HepG2 (cell line): ENCODE measurements around the gene HSD11B1L. TPM values are rescaled to one million over a fixed set of nuclear protein-coding genes. Genes with fewer than 3 reads are reported as not detected.
"Not testable (repeated sequence)": the region's sequence is repeated elsewhere in the genome, so short reads cannot be mapped to it uniquely, and the experiment has no call there.

Experiments
- ATAC-seq: fragments of 200-7000 bp; cut with Tn5 transposase; 3 replicates; pipeline ENCODE4 v1.9.1; 2020; ENCODE audit warnings: mild to moderate bottlenecking, moderate library complexity
- BruUV-seq: library from RNA; stranded (reverse); fragments of 400-500 nt; replicated peaks from 2 replicates; lab custom pipeline; 2021; lab: Mats Ljungman, UMichigan
- CTCF ChIA-PET: fragments of 300-600 bp; formaldehyde crosslinking; extraction: SDS; loops from one replicate; lab custom pipeline; 2021; ENCODE audit warnings: low total read pairs, inconsistent platforms, low intra/inter-chr PET ratio; lab: Yijun Ruan, JAX
- POLR2A ChIA-PET: fragments of 350-600 bp; sonication (Branson Sonifier 250); formaldehyde crosslinking; loops from one replicate; lab custom pipeline; 2020; ENCODE audit warnings: antibody characterized with exemption, inconsistent platforms; lab: Yijun Ruan, JAX
- DNase-seq: peaks from one replicate; pipeline ENCODE4 v3.0.0-alpha.2; 2015; ENCODE audit warnings: low spot score
- FAIRE-seq: peaks from 3 replicates; lab custom pipeline; 2011; peaks lifted over from hg19 to GRCh38; lab: Jason Lieb, UNC
- H2AFZ ChIP-seq: one replicate; pipeline ENCODE4 v1.6.1; 2011; ENCODE audit warnings: low read length, inconsistent platforms
- H3K27ac ChIP-seq: fragments of 300-600 bp; 3 replicates; pipeline ENCODE4 v1.8.0; 2011; ENCODE audit warnings: mixed run types, mild to moderate bottlenecking, mixed read lengths, low read length, inconsistent platforms; ENCODE audit not compliant: insufficient read depth; ENCODE audit errors: extremely low read length
- H3K27me3 ChIP-seq, 2 experiments: fragments of 200-600 bp in 1 of 2; 2 replicates in 1 of 2; 3 replicates in 1 of 2; pipeline versions ENCODE4 v1.6.0 to v1.8.0; 2011; ENCODE audit warnings: low read length in 2 of 2, mild to moderate bottlenecking in 2 of 2, moderate library complexity in 2 of 2, inconsistent platforms in 1 of 2; ENCODE audit not compliant: insufficient read depth in 2 of 2, control insufficient read depth in 1 of 2
- H3K36me3 ChIP-seq, 2 experiments: fragments of 200-600 bp in 1 of 2; replicated peaks in 1 of 2; 2 replicates in 1 of 2; 3 replicates in 1 of 2; pipeline versions ENCODE4 v1.5.1 to v1.8.0; 2011; ENCODE audit warnings: low read length in 2 of 2, inconsistent platforms in 1 of 2; ENCODE audit not compliant: insufficient read depth in 2 of 2, control insufficient read depth in 1 of 2
- H3K4me1 ChIP-seq: 2 replicates; pipeline ENCODE4 v1.5.1; 2012; ENCODE audit warnings: low read length, inconsistent platforms; ENCODE audit not compliant: insufficient read depth
- H3K4me2 ChIP-seq: 2 replicates; pipeline ENCODE4 v1.6.0; 2011; ENCODE audit warnings: low read depth, low read length, inconsistent platforms
- H3K4me3 ChIP-seq, 3 experiments: fragments of 200-600 bp in 1 of 3; sonication (generic), shearing (Covaris generic) in 1 of 3; replicated peaks in 1 of 3; 2 replicates each; pipeline ENCODE4 v1.5.1; 2011 to 2016; ENCODE audit warnings: low read length in 3 of 3, inconsistent platforms in 2 of 3, low read depth in 2 of 3, mild to moderate bottlenecking in 2 of 3, control low read depth in 1 of 3, mixed read lengths in 1 of 3; ENCODE audit not compliant: insufficient read depth in 1 of 3
- H3K79me2 ChIP-seq: one replicate; pipeline ENCODE4 v1.6.1; 2011; ENCODE audit warnings: low read length, inconsistent platforms; ENCODE audit not compliant: insufficient read depth
- H3K9ac ChIP-seq: 2 replicates; pipeline ENCODE4 v1.6.0; 2011; ENCODE audit warnings: mild to moderate bottlenecking, low read depth, low read length, inconsistent platforms; ENCODE audit not compliant: insufficient read depth
- H3K9me3 ChIP-seq: 2 replicates; pipeline ENCODE4 v1.5.1; 2012; ENCODE audit warnings: mild to moderate bottlenecking, low read length
- H4K20me1 ChIP-seq: 2 replicates; pipeline ENCODE4 v1.6.0; 2011; ENCODE audit warnings: inconsistent platforms, mild to moderate bottlenecking, low read length, moderate library complexity; ENCODE audit not compliant: insufficient read depth
- ATAD3A ChIP-seq: sonication (generic); formaldehyde crosslinking; IDR thresholded peaks from 2 replicates; pipeline ENCODE4 v1.4.0; 2020; ENCODE audit warnings: missing genetic modification reagents
- BRD4 ChIP-seq: sonication (generic); formaldehyde crosslinking; IDR thresholded peaks from 2 replicates; pipeline ENCODE4 v1.4.0; 2020; ENCODE audit warnings: missing genetic modification reagents
- HOXA9 ChIP-seq: sonication (generic); formaldehyde crosslinking; IDR thresholded peaks from 2 replicates; pipeline ENCODE4 v1.8.1; 2022; ENCODE audit warnings: missing genetic modification reagents, mild to moderate bottlenecking, moderate library complexity, borderline replicate concordance
- PRPF4 ChIP-seq: fragments of 200-400 bp; formaldehyde crosslinking; IDR thresholded peaks from 2 replicates; pipeline ENCODE4 v1.6.1; 2016; ENCODE audit warnings: low read length, low read depth; ENCODE audit not compliant: poor library complexity, severe bottlenecking
- TRIM24 ChIP-seq: sonication (generic); formaldehyde crosslinking; IDR thresholded peaks from 2 replicates; pipeline ENCODE4 v1.8.0; 2022; ENCODE audit warnings: mild to moderate bottlenecking, missing genetic modification reagents
- ZKSCAN1 ChIP-seq: fragments of 150-350 bp; IDR thresholded peaks from 2 replicates; pipeline ENCODE4 v1.6.1; 2014; ENCODE audit warnings: low read length
- ZNF383 ChIP-seq: sonication (generic); formaldehyde crosslinking; IDR thresholded peaks from 2 replicates; pipeline ENCODE4 v1.4.0; 2020; ENCODE audit warnings: missing genetic modification reagents, mild to moderate bottlenecking, borderline replicate concordance
- ZNF572 ChIP-seq: sonication (generic); formaldehyde crosslinking; IDR thresholded peaks from 2 replicates; pipeline ENCODE4 v1.5.1; 2020; ENCODE audit warnings: mild to moderate bottlenecking, missing genetic modification reagents
- ZNF629 ChIP-seq: sonication (generic); formaldehyde crosslinking; conservative IDR thresholded peaks from 2 replicates; pipeline ENCODE4 v1.5.0; 2020; ENCODE audit warnings: missing genetic modification reagents
- WGBS: methylation state at CpG from one replicate; pipeline ENCODE4 v1.1.6; 2017; ENCODE audit warnings: low lambda C conversion rate; 5-methylcytosine and 5-hydroxymethylcytosine counted together
- in situ Hi-C: cut with HindIII; loops from 2 replicates; pipeline ENCODE4 v1.10.0; 2017; ENCODE audit warnings: low pct_unique_long_range_greater_than_20kb; ENCODE audit not compliant: extremely low pct_ligation_motif_present
- intact Hi-C: fragments of 100-400 bp; cut with micrococcal nuclease; formaldehyde crosslinking; loops from one replicate; pipeline ENCODE4 v1.10.0; 2022; ENCODE audit not compliant: unreplicated experiment
- polyA plus RNA-seq, 8 experiments: library from polyadenylated mRNA; depleted of rRNA in 3 of 8; stranded (reverse) in 7 of 8; unstranded in 1 of 8; fragments of >200 nt; fragmentation: Illumina TruSeq in 4 of 8; extraction: Trizol in 4 of 8; gene quantifications; 2 replicates each; pipeline versions ENCODE4 v1.2.1 to v1.2.3, GENCODE V29; 2011 to 2016; ENCODE audit warnings: low read depth in 4 of 8, missing spikeins in 1 of 8, mixed read lengths in 1 of 8; ENCODE audit not compliant: insufficient read depth in 1 of 8
- total RNA-seq, 5 experiments: library from RNA; depleted of rRNA; stranded (reverse); fragments of >200 nt; fragmentation: Illumina TruSeq; extraction: Trizol; gene quantifications; 2 replicates each; pipeline ENCODE4 v1.2.3, GENCODE V29; 2016; ENCODE audit warnings: low read depth in 1 of 5
- TF ChIP-seq, protein P1 (sequence below): sonication (generic); formaldehyde crosslinking; IDR thresholded peaks from 2 replicates; pipeline ENCODE4 v1.9.0; 2021; ENCODE audit warnings: missing genetic modification reagents, mild to moderate bottlenecking, borderline replicate concordance

HSD11B1L gene
- total and polyA plus RNA-seq, 2 of the 13 experiments (the other 11 are each of a cell fraction or from before 2014, with no cell fraction given): 2.8 to 3.9 TPM

DNA sequence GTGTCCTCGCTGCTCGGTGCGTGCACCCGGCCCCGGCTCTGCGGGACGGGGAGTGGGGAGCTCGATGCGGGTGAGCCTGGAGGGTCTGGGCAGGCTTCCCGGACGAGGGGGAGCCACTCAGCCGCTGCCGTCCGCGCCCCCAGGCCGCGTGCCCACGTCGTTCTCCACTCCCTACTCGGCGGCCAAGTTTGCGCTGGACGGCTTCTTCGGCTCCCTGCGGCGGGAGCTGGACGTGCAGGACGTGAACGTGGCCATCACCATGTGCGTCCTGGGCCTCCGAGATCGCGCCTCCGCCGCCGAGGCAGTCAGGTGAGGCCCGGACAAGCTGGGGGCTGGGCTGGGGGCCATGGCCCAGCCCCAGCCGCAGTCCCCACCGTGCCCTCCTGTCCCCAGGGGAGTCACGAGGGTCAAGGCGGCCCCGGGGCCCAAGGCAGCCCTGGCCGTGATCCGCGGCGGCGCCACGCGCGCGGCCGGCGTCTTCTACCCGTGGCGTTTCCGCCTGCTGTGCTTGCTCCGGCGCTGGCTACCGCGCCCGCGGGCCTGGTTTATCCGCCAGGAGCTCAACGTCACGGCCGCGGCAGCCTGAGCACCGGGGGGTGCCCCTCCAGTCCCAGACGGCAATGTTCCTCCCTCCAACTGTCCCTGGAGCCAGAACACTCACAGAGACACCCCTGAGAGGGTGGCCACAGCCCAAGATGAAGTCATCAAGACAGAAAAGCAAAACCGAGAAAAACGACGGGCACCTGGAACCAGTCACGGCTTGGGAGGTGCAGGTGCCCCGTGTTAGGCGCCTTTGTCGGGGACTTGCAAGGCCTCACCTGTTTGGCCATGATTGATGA is 6.8 kb downstream of the HSD11B1L start (continued):
- TF ChIP-seq, protein P1, sequence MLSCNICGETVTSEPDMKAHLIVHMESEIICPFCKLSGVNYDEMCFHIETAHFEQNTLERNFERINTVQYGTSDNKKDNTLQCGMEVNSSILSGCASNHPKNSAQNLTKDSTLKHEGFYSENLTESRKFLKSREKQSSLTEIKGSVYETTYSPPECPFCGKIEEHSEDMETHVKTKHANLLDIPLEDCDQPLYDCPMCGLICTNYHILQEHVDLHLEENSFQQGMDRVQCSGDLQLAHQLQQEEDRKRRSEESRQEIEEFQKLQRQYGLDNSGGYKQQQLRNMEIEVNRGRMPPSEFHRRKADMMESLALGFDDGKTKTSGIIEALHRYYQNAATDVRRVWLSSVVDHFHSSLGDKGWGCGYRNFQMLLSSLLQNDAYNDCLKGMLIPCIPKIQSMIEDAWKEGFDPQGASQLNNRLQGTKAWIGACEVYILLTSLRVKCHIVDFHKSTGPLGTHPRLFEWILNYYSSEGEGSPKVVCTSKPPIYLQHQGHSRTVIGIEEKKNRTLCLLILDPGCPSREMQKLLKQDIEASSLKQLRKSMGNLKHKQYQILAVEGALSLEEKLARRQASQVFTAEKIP (CRISPR knock-in tag): no peak
- no peak for TF ChIP-seq ZKSCAN1
- no peak for TF ChIP-seq ATAD3A (CRISPR knock-in tag)
- TF ChIP-seq TRIM24 (CRISPR knock-in tag): no peak
- no peak for TF ChIP-seq HOXA9 (CRISPR knock-in tag)
- TF ChIP-seq ZNF572 (CRISPR knock-in tag): no peak
- no peak for TF ChIP-seq ZNF383 (CRISPR knock-in tag)
- no peak for TF ChIP-seq BRD4
- no peak for TF ChIP-seq PRPF4
- TF ChIP-seq, all 625 proteins: peak for 38

DNA sequence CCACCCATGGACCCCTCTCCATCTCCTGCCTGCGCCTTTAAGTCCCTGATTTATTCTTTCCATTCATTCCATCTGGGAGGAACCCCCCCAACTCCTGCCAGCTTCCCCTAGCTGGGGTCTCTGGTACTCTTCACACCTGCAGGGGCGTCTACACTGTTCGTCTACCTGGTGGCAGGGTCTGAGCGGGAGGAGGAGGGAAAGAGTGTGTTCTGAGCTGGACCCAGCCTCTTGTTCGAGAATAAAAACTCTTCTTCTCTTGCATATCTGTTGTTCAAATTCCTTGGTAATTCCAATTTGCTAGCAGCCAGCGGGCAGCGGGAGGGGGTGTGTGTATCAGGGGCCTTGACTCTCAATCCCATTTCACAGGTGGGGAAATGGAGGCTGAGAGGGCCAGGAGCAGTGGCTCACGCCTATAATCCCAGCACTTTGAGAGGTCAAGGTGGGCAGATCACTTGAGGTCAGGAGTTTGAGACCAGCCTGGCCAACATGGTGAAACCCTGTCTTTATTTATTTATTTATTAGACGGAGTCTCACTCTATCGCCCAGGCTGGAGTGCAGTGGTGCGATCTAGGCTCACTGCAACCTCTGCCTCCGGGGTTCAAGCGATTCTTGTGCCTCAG is 7.5 kb downstream of the HSD11B1L start:
- peaks cover 33% of the 10 kb centered on the region for H3K79me2 ChIP-seq
- ATAC-seq, H3K4me2 ChIP-seq, H3K4me3 ChIP-seq, H3K27me3 ChIP-seq, H2AFZ ChIP-seq, H3K9ac ChIP-seq, in situ Hi-C loops, H3K27ac ChIP-seq, BruUV-seq, DNase-seq, FAIRE-seq, H3K9me3 ChIP-seq: not testable (repeated sequence)
- H4K20me1 ChIP-seq: peaks cover 32% of the 10 kb centered on the region
- CTCF ChIA-PET: interaction anchor here (0.7 kb wide), 1 partner anchor 66 kb away, joined by 3 read pairs; the partner anchor contains the start of gene SAFB2
- H3K36me3 ChIP-seq: peaks cover 5 to 21% of the 10 kb centered on the region in 2 experiments
- peak; percentile 76 for TF ChIP-seq ZNF629
- peaks cover 34% of the 10 kb centered on the region for H3K4me1 ChIP-seq
- 90% methylated on average over 13 of the region's 13 CpGs for WGBS
- intact Hi-C loops: loop anchor here (5.0 kb wide), 1 partner anchor 141 kb away; no protein-coding TSS in a partner anchor
- POLR2A ChIA-PET: interaction anchor here (2.2 to 3.7 kb wide), 2 partner anchors 30 to 31 kb away, joined by 10 to 95 read pairs; partner anchors contain the start of genes CATSPERD and LONP1
